Ishikawa (cell line): ENCODE measurements around the gene ZFP91.

ENCODE experiments used
- CEBPB ChIP-seq: IDR thresholded peaks from 2 replicates; pipeline ENCODE4 v1.6.1; 2012
- EGR1 ChIP-seq: IDR thresholded peaks from 2 replicates; pipeline ENCODE4 v1.6.1; 2012
- EP300 ChIP-seq: IDR thresholded peaks from 2 replicates; pipeline ENCODE4 v1.6.1; 2012; ENCODE audit warnings: borderline replicate concordance
- FOXM1 ChIP-seq: IDR thresholded peaks from 2 replicates; pipeline ENCODE4 v1.6.1; 2012; ENCODE audit warnings: low read depth, borderline replicate concordance
- NFIC ChIP-seq: IDR thresholded peaks from 2 replicates; pipeline ENCODE4 v1.6.1; 2012
- USF1 ChIP-seq: IDR thresholded peaks from 2 replicates; pipeline ENCODE4 v1.6.1; 2012
- YY1 ChIP-seq: IDR thresholded peaks from 2 replicates; pipeline ENCODE4 v1.6.1; 2012; ENCODE audit warnings: low read depth
- TF ChIP-seq, protein P1 (sequence below): IDR thresholded peaks from 2 replicates; pipeline ENCODE4 v1.6.1; 2012; ENCODE audit warnings: low read depth, mild to moderate bottlenecking

- no peak for TF ChIP-seq USF1
- TF ChIP-seq, protein P1, sequence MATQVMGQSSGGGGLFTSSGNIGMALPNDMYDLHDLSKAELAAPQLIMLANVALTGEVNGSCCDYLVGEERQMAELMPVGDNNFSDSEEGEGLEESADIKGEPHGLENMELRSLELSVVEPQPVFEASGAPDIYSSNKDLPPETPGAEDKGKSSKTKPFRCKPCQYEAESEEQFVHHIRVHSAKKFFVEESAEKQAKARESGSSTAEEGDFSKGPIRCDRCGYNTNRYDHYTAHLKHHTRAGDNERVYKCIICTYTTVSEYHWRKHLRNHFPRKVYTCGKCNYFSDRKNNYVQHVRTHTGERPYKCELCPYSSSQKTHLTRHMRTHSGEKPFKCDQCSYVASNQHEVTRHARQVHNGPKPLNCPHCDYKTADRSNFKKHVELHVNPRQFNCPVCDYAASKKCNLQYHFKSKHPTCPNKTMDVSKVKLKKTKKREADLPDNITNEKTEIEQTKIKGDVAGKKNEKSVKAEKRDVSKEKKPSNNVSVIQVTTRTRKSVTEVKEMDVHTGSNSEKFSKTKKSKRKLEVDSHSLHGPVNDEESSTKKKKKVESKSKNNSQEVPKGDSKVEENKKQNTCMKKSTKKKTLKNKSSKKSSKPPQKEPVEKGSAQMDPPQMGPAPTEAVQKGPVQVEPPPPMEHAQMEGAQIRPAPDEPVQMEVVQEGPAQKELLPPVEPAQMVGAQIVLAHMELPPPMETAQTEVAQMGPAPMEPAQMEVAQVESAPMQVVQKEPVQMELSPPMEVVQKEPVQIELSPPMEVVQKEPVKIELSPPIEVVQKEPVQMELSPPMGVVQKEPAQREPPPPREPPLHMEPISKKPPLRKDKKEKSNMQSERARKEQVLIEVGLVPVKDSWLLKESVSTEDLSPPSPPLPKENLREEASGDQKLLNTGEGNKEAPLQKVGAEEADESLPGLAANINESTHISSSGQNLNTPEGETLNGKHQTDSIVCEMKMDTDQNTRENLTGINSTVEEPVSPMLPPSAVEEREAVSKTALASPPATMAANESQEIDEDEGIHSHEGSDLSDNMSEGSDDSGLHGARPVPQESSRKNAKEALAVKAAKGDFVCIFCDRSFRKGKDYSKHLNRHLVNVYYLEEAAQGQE, result no peak
- TF ChIP-seq EP300, result no peak
- TF ChIP-seq NFIC, result no peak
- TF ChIP-seq CEBPB, result no peak
- TF ChIP-seq FOXM1, result no peak
- TF ChIP-seq EGR1, result no peak
- no peak for TF ChIP-seq YY1
These were observed 70.8 kb downstream of the ZFP91 start for GRCh38 chr11:58649623-58650022.
